22Rv1 (cell line): Measurements from ENCODE around the gene CECR2.

Source experiments
- CTCF ChIP-seq: fragments of 450-650 bp; IDR thresholded peaks from 2 replicates; pipeline ENCODE4 v1.5.1; 2017; ENCODE audit warnings: mild to moderate bottlenecking
- ZFX ChIP-seq: fragments of 450-650 bp; IDR thresholded peaks from 2 replicates; pipeline ENCODE4 v1.6.1; 2017; ENCODE audit warnings: antibody characterized with exemption, borderline replicate concordance

- TF ChIP-seq CTCF (no peak), ZFX (no peak)
Measured at GRCh38 chr22:17575681-17576080, 206.4 kb downstream of the CECR2 start.
